CD4-positive, alpha-beta T cell treated with Interleukin-10 for 1 hour (primary cell): ENCODE measurements around the gene ANGEL1.

ENCODE experiments used
- DNase-seq: peaks from one replicate; pipeline ENCODE4 v3.0.0-alpha.2; 2020

The ANGEL1 gene, protein sequence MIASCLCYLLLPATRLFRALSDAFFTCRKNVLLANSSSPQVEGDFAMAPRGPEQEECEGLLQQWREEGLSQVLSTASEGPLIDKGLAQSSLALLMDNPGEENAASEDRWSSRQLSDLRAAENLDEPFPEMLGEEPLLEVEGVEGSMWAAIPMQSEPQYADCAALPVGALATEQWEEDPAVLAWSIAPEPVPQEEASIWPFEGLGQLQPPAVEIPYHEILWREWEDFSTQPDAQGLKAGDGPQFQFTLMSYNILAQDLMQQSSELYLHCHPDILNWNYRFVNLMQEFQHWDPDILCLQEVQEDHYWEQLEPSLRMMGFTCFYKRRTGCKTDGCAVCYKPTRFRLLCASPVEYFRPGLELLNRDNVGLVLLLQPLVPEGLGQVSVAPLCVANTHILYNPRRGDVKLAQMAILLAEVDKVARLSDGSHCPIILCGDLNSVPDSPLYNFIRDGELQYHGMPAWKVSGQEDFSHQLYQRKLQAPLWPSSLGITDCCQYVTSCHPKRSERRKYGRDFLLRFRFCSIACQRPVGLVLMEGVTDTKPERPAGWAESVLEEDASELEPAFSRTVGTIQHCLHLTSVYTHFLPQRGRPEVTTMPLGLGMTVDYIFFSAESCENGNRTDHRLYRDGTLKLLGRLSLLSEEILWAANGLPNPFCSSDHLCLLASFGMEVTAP

DNA sequence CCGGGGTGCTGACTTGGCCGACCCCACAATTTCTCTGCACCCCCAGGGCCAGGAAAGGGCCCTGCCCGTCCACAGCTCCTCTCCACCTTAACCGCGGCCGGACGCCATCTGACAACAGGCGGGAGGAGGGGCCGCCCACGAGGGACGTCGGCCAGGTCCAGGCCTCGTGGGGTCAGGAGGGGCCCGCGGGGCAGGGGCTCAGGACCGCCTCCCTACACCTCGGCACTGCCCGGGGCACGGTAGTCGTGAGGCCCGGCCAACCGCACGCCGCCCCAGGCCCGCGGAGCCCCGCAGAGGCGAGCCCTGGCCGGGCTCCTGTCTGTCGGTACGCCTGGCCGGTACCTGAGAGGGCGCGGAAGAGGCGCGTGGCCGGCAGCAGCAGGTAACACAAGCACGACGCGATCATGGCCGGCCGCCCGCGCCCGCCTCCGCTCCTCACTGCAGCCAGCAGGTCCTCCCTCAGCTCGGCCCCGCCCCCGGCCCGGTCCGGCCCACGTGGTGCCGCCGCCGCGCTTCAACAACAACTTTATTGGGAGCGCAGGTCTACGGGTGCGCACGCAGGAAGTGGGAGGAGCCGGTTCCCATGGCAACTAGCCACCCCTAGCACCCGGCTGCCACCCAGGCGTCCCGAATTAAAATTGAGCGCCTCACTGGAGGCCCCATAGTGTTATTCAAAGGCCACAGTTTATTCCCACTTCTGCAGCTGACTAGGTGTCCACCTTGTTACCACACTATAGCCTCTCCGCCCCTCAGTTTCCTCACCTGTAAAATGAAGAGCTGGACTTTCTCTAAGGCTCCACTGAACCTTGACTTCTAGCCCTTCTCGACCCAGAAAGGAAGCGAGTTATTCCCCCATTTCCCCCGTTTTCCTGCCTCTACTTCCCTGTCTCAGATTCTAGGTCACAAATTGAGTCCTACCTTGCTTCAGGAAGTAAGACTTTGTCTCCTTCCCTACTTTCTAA lies at the start of gene ANGEL1:
TSS of gene ANGEL1 (minus strand) at position 461 of the 962 bp plus-strand sequence. CDS start at position 406, 55 bp downstream.
- peak; percentile 98 for DNase-seq

DNA sequence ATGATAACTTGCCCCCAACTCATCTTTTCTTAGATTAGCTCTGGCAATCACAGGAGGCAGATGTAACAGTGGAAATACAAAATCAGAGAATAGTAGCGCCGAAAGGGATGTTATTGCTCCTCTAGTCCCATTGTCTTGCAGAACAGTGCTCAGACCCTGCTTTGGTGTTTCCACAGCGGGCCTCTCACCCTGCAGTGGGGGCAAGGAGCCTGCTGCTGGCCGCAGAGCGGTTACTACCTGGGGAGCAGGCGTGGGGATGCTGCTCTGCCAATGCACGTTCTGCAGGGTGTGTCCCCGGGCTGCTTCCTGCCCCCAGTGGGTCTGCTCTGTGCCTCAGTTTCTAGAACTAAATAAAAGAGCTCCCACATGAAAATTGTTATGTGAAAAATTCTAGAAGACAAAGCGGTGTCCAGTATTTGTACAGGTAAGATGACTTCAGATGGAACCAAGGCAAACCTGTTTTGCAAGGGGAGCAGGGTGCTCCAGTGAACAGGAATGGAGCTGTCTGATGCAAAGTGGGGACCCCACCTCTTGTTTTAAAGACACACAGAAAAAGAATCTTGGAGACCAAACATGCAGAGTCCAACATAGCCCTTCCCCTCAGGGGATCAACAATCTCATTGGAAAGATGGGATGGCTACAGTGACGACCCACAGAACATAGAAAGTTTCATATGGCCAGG lies 49.0 kb upstream of the ANGEL1 start:
- no peak for DNase-seq

- no peak for DNase-seq
Observed at GRCh38 chr14:76856769-76857168, 44.1 kb upstream of the ANGEL1 start.

DNA sequence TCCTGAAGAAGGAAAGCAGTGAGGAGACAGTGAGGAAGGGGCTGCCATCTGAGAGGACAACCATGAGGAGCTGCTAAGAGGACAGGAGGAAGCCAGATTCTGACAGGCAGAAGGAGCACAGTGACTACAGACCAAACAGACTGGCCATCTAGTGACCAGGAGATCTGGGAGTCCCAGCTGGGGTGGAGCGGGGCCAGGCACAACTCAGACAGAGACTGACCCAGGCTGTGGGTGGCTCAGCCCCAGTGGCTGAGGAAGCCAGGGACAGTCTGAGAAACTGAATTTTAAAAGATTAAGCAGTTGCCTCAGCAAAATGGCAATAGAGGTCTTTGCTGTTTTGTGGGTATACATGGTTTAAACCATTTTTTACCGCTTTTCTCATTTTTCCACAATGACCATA lies 42.4 kb upstream of the ANGEL1 start:
- DNase-seq, result no peak

DNA sequence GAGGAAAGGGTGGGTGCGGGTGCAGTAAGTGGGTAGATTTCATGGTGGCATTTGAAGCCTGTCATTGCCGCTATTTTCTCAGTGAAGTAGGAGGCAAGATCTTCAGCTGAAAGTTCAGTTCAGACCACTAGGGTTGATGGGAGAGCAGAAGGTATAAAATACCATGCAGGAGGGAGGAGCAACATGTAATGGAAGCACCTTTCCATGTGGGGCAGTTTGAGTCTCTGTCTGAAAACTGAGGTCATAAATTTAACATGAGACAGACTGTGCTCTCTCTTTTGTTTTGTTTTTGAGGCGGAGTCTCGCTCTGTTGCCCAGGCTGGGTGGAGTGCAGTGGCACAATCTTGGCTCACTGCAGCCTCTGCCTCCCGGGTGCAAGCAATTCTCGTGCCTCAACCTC lies 36.2 kb upstream of the ANGEL1 start:
- no peak for DNase-seq

- no peak for DNase-seq
Observed at GRCh38 chr14:76846331-76847047, 33.8 kb upstream of the ANGEL1 start.

GRCh38 chr14:76844223-76844622 lies 31.5 kb upstream of the ANGEL1 start:
- DNase-seq, result peak; percentile 68

DNA sequence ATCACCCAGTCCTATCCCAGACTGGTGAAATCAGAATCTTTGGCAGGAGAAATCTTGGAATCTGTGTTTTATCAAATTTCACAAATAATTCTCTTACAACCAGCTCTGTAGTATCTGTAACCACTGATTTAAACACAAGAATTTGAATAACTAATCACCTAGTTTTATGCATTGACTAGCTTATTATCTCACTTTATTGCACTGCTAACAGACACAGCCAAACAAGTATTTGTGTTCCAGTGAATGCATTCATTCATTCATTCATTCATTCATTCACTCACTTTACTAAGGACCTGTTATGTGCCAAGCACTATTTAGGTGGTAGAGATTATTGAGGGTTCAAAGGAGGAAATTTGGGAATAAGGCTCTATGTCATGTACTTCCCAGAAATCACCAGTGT lies 29.7 kb upstream of the ANGEL1 start:
- DNase-seq, result no peak

- DNase-seq, result no peak
Observed at GRCh38 chr14:76837524-76837923, 24.8 kb upstream of the ANGEL1 start.

DNA sequence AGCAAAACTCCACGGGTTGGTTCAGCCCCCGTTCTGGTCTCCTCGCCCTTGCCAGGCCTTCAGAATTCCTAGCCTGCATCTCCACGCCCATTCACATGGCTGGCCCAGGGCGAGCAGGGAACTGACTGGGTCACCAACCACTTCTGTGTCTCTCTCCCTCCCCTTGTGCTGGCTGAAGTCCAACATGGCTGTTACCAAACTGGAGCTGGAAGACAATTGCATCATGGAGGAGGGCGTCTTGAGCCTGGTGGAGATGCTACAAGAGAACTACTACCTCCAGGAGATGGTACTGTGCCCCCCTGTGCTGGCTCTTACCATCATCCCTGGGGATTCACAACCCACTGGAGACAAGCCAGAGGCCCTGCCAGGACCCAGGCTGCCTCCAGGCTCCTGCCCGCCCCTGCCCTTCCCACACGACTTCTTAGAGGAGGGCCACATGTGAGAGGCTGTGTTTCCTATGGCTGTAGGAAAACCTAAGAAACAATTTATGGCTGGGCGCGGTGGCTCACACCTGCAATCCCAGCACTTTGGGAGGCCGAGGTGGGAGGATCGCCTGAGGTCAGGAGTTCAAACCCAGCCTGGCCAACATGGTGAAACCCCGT lies 23.4 kb upstream of the ANGEL1 start:
- DNase-seq, result no peak

GRCh38 chr14:76834241-76834661 lies 21.6 kb upstream of the ANGEL1 start:
- no peak for DNase-seq

DNA sequence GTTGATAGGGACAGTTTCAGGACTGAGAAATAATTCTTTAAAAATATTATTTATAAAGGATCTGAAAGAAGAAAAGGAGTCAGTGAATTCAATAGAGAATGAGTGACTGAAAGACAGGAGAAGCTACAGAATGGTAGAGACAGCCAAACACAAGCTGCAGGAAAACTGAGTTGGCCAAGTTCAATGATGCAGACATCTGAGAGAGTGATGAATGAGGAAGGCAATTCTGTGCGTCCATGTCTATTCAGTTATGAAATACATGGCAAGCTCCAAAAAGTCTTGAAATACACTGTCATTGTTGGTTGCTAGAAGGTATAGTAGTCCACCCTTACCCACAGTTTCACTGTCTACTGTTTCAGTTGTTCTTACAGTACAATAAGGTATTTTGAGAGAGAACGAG lies 20.3 kb upstream of the ANGEL1 start:
- no peak for DNase-seq

DNA sequence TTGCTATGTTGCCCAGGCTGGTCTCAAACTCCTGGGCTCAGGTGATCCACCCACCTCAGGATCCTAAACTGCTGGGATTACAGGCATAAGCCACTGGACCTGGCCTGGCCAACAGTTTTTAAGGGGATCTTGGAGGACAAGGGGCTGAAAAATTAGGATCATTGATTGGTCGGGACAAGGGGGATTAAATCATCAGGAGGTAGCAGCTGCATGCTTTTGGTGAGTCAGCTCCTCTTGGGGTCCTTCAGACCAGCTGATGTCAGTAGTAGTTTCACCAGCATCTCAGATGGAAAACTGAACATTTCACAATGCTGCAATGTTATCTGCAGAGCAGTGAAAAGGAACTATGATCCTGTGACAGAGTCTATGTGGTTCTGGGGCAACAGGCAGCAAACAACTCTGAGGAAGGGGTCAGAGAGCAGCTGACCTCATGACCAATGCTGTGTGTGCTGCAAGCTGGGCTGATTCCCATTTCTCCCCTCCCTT lies 19.9 kb upstream of the ANGEL1 start:
- DNase-seq, result no peak

DNA sequence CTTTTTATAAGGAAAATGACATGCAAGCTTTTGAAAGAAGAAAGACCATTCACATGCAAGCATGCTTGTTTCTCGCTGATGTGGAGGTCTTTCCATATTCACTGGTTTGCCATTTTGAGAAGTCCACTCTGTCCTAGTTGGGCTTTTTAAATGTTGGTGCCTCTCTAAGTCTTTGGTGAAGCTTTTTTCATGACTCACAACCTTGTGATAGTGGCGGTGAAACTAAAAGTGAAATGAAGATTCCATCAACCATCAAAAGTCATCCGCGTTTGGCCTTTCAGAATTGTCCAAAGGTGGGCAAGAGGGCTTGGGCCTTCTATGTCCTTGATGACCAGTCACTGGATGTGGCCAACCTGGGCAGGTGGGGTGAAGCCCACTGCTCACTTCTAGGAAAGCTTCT lies 17.9 kb upstream of the ANGEL1 start:
- no peak for DNase-seq

- no peak for DNase-seq
Observed at GRCh38 chr14:76829650-76830421, 17.2 kb upstream of the ANGEL1 start.

- DNase-seq, result no peak
Observed at GRCh38 chr14:76829013-76829365, 16.3 kb upstream of the ANGEL1 start.

DNA sequence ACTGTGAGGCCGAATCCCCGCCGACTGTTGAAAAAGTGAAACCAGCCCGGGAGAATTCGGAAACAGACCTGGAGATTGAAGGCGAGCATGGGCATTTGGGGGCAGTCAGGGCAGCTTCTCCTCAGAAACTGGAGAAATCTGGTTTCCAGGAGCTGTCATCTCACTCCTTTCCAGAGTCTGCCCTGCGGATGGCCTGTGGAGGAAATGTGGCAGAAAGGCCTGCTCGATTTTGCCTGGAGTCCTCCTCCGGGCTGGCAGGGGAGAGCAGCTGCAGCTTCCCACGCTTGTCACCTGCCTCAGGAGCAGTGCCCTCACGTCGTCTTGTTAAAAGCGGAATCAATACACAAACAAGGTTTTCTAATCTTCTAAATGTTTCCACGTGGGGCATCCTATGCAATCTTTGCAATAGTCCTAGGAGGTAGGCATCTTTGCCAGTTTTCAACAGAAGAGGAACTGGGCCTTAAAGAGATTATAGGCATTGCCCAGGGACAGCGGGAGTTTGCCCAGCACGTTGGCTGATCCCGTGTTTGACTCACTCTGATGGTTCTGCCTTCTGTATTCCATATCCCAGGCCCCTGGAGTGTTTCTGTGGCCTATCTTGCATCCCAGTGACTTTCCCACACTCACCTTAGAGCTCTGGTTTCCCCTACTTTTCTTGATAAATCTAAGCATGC lies 15.8 kb upstream of the ANGEL1 start:
- DNase-seq, result no peak

GRCh38 chr14:76827696-76828296 lies 15.1 kb upstream of the ANGEL1 start:
- no peak for DNase-seq

DNA sequence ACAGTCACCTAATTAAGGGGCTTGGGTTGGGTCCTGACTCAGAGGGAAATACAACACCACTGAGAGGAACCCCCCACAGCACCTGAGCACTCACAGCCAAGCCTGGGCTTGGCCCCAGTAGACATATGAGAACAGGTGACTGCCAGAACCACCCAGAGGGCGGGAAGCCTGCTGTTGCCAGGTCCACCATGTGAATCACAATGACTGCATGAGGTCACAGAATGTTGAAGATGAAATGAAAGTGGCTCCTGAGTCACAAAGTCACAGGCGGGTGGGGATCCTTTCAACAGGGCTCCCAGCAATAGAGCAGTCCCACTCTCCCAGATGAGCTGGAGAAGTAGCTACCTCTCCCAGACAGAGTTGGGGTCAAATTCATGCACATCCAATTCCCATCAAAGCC lies 13.4 kb upstream of the ANGEL1 start, which contains the start of gene LRRC74A:
TSS of gene LRRC74A (plus strand) at position 287 of the 400 bp plus-strand sequence. CDS start 290 bp downstream, outside the sequence.
- DNase-seq, result no peak
